Measurements from ENCODE around the gene PSMD12.
A peak's percentile ranks its signal among the peaks of the same experiment; 100 is the strongest.
"Not testable (repeated sequence)": the region's sequence is repeated elsewhere in the genome, so short reads cannot be mapped to it uniquely, and the experiment has no call there.

The PSMD12 gene

DNA sequence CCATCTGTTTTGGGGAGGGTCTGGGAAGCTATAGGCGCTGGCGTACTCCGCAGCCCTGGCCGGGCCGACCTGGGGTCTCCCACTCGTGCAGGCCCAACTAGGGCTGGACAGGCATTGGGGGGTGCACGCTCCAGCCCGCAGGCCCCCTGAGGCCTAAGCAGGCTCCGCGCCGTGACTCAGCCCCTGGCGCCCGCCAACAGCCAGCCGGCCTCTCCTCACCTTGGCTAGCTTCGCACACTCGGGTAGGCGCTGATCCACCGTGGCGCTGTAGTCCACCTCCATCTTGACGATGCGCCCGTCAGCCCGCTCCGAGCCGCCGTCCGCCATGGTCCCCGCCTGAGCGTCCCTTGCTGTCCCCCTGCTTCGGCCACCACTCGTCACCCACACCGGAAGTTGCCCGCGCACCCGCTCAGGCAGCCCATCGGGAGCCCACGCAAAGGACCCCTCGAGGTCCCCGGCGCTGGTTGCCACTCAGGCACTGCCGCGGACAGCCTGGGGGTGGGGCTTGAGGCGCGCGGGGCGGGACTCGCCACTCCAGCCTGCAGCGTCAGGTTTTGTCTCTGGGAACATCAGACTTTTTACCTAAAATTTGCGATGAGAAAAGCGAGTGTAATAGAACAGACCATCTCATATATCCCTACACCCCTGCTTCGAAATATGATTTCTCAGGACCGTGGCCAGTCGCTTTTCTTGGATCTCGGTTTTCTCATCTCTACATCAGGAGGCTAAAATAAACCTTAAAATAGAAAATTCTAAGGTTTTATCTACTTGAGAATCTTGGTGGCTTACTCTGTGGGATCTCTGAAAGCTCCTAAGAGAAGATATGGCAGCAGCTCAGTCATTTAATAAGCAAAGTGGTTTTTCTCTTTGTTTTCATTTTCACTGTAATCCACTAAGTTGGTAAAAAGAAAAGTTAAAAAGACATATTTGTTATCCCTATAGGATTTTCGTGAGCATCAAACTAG, at the start of gene PSMD12:
Gene PSMD12 (minus strand): TSS at position 385 of the 965 bp plus-strand sequence. CDS start 58 bp downstream, at position 327.
- DNase-seq (ENCODE audit: low read depth) = peak; percentile 93

DNA sequence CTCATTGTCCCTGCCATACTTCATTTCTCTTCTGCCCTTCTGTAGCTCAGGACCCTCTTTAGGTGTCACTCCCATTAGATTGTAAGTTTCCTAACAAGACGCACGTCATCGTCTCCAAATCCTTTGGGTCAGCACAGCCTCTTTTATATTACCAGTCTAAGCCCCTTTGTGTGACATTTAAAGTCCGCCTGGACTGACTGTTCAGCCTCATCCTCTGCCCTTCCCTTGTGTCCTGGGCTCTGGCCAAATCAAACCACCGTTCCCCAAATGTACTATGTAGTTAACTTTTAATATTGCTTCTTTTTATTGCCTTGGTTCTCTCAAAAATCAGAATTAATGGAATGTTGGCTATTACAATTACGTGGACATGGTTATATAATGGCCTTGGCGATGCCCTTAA, 48.9 kb upstream of the PSMD12 start:
- DNase-seq (ENCODE audit: low read depth) = no peak

DNA sequence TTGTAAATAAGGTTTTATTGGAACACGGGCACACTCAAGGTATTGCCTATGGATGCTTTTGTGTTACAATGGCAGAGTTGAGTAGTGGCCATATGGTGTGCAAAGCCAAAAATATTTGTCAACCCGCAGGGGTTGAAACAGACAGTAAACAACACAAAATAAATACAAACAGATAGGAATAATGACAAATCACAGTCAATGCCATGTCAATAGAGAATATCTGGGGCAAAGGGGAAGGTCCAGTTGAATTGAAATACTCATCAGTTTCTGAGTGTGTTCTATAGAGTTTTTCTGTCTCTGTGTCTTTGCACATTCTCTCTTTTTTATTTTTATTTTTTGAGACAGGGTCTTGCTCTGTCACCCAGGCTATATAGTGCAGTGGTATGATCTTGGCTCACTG, 48.2 kb upstream of the PSMD12 start:
- no peak for DNase-seq (ENCODE audit: low read depth)

DNA sequence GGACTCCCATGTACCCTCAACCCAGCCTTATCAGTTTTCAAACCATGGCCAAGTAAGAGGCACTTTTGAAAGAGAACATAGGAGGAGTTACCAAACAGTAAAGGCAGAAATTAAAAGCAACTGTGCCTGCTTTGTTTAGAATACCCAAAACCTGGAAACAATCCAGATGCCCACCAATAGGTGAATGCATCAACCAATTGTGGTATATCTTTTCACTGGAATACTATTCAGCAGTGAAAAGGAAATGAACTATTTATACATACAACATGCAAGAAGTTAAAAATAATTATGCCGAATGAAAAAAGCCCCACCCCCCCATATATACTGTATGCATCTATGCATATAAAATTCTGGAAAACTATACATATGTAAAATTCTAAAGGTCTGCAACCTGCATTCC, 47.8 kb upstream of the PSMD12 start:
- no peak for DNase-seq (ENCODE audit: low read depth)

DNA sequence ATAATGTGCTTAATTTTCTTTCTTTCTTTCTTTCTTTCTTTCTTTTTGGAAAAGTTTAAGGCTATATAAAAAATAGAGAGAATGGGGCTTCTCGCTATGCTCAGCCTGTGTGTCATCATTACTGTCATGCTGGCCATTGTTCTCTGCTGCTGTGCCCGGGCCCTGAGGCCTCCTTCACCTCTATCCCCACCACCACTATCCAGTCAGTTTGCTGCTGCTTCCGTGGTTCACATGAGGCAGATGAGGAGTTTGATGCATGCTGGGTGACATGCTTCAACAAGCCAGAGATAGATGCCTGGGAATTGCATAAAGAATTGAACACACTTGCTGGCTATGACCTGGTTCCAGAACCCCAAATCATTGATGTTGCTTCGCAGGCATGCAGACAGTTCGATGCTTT, 47.0 kb upstream of the PSMD12 start:
- no peak for DNase-seq (ENCODE audit: low read depth)

DNA sequence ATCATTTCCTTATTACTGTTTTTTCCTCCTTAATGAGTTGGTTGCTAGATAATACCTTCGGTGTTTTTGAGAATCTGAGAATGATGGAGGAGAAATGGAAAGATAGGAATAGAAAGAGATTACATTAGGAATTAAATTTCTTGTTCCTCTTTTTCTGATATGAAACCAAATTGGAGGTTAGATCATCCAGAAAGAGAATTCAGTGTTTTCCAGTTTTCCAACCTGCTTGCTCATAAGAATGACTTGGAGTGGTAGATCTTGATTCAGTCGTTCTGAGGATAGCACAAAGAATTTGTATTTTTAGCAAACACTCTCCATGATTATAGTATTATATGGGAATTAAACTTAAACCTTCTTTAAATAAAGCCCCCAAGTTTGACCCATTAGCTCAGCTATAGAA, 46.6 kb upstream of the PSMD12 start:
- no peak for DNase-seq (ENCODE audit: low read depth)

DNA sequence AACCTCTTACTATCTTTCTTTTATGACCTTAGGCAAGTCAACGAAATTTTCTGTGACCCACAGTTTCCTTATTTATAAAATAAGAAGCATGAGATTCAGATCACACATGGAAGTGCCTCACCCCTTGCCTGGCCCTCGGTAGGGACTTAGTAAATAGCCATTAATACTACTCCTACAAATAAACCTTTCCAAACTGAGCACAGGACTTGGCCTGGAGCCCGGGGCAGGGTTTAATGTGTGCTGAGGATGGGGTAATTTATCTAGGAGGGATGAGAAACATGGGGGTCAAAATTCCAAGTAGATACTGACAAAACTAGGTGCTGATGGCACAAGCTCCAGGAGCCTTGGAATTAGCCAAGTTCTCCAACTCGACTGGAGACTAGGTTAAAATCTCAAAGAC, 45.7 kb upstream of the PSMD12 start:
- no peak for DNase-seq (ENCODE audit: low read depth)

DNA sequence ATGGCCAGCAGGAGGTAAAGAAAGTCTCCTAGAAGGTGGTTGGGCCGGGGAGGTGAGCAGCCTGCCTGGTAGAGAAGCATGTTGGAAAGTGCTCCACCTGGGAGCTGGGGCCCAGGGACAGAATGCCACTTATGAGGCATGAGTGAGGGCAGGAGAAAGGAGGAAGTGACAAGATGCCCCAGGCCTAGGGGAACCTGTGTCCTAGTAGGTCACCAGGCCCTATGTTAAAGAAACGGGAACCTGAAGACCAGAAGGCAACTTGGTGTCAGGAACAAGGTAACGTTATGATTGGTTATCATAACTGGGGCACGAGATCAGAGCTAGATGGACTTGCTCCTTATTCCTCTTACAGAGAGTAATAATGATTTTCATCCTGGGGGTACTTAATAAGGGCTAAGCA, 45.0 kb upstream of the PSMD12 start:
- no peak for DNase-seq (ENCODE audit: low read depth)

DNA sequence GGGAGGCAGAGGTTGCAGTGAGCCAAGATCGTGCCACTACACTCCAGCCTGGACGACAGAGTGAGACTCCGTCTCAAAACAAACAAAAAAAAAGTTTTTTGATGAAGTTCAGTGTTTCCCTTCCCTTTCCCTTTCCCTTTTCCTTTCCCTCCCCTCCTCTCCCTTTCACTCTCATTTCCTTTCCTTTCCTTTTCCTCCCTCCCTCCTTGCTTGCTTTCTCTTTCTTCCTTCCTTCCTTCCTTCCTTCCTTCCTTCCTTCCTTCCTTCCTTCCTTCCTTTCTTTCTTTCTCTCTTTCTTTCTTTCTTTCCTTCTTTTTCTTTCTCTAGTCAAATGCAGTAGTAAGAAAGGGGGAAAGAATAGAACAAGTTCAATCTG, 42.1 kb upstream of the PSMD12 start:
- DNase-seq (ENCODE audit: low read depth) = not testable (repeated sequence)

DNA sequence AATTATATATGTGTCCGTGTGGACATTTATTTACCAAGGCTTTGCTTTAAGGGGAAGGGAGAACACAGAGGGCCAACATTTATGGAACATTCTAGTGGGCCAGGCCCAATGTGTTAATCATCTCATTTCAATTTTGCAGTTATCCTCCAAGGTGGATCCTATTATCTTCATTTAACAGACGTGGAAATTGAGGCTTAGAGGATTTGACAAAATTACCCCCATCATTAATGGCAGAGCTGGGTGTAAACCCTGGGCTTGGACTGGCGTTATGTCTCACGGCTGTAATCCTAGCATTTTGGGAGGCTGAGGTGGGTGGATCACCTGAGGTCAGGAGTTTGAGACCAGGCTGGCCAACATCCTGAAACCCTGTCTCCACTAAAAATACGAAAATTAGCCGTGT, 37.1 kb upstream of the PSMD12 start:
- DNase-seq (ENCODE audit: low read depth) = no peak

DNA sequence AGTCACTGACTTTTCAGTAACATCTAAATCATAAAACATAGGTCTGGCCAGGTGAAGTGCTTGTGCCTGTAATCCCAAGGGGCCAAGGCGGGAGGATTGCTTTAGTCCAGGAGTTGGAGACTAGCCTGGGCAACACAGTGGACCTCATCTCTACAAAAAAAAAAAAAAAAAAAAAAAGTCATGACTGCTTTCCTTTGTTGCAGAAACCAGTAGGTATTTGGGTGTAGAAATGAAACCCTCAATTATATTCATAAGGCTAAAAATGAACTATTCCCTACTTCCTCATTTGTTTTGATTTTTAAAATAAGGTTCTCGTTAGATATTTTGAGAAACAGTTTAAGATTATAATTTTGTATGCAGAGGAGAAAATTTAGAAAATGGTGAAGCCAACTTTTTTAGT, 36.7 kb upstream of the PSMD12 start:
- no peak for DNase-seq (ENCODE audit: low read depth)

DNA sequence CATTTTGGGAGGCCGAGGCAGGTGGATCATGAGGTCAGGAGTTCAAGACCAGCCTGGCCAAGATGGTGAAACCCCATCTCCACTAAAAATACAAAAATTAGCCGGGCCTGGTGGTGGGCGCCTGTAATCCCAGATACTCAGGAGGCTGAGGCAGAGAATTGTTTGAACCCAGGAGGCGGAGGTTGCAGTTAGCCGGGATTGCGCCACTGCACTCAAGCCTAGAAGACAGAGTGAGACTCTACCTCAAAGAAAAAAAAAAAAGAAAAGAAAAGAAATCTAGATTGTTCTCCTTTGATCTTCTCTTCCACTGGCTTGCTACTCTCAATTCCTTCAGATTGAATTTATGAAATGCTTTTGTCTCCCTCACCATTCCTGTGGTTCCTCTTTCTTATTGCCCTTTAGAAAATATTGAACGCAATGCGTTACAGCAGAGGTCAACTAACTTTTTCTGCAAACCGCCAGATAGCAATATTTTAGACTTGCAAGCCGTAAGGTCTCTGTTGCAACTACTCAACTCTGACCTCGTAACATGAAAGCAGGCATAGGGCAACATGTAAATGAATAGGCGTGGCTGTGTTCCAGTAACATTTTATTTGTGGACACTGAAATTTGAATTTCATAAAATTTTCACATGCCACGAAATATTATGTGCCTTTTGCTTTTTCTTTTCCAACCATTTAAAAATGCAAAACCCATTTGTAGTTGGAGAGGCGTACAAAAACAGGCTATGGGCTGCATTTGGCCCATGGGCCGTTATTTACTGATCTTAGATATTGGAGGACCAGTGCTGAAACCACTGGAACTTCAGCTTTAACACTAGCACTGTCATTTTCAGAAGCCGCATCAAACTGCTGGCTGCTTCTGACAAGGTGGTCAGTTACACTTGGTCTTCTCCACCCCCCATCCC, 35.5 kb upstream of the PSMD12 start:
- DNase-seq (ENCODE audit: low read depth) = no peak

DNA sequence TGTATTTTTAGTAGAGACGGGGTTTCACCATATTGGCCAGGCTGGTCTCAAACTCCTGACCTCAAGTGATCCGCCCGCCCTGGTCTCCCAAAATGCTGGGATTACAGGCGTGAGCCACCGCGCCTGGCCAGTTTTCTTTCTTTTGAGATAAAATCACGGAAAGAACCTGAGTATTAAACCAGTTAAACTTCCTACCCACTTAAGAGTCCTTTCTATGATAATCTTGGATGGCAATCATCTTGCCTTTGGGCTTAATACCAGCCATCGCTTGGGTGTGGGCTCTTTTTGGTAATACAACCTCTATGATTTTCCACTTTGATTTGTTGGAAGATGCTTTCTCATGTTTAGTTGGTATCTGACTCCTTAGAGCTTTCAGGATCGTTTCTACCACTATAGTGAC, 34.7 kb upstream of the PSMD12 start:
- DNase-seq (ENCODE audit: low read depth) = no peak

DNA sequence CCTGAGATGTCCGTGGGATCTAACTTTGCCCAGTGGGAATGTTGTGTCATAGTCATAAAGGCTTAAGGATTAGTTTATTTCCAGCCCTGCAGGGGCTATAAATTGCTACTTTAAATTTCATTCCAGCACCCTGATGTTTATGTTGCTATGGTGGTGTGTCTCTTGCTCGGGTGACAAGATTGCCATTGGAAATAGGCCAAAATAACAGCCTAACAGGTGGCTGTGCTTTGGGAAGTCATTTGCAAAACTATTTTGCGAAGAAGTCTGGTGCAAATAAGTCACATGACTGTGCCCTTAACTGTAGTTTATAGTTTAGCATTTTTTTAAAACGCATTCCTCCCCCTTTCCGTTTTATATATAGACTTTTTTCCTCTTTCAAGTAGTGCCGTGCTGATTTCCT, 33.8 kb upstream of the PSMD12 start:
- no peak for DNase-seq (ENCODE audit: low read depth)

DNA sequence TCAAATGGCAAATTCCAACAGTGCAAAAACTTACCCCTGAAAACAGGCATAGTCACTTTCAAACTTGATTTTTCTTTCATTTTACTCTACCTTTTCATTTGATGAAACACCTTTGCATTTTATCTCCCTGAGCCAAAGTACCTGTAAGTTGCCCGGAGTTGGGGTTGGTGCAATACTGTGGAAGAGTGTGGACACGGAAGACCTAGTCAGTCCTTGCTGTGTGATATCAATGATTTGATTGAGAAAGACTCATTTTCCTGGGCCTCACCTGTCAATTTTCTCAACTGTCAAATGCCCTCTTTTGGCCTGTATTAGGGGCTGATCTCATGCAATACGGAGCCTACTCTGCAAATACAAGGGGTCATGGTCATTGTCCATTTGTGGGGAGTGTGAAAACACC, 33.3 kb upstream of the PSMD12 start:
- no peak for DNase-seq (ENCODE audit: low read depth)

DNA sequence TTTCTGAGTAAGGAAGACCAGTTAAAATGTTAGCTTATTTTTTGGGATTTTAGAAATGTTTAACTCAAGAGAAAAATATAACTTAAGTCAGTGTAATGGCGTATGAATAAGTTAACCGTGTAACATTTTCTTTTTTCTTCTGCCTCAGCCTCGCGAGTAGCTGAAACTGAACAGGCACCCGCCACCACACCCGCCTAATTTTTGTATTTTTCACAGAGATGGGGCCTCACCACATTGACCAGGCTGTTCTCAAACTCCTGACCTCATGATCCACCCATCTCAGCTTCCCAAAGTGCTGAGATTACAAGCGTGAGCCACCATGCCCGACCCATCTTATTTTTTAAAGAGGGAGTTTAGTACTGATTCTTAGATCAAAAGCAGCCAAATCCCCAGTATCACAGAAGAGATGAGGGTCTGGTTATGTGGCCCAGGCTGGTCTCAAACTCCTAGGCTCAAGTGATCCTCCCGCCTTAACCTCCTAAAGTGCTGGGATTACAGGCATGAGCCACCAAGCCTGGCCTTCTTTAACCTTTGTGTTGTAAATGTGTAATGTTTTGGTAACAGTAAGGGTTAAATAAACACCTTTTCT, 27.5 kb upstream of the PSMD12 start:
- no peak for DNase-seq (ENCODE audit: low read depth)

DNA sequence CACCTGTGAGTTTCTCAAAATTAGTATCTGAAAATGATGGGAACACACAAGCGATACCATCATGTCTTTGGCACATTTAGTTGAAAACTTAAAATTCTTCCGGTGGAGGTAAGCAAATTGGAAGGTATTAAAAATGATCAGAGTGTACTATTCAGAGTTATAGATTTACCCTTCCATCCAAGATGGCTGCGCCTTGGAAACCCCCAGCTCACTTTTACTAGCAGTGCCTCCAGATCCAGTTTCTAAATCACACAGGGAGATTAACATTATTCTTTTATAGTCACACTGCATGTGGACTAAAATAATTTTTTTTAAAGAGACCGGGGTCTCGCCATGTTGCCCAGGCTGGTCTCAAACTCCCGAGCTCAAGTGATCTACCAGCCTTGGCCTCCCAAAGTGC, 25.7 kb upstream of the PSMD12 start:
- DNase-seq (ENCODE audit: low read depth) = no peak

DNA sequence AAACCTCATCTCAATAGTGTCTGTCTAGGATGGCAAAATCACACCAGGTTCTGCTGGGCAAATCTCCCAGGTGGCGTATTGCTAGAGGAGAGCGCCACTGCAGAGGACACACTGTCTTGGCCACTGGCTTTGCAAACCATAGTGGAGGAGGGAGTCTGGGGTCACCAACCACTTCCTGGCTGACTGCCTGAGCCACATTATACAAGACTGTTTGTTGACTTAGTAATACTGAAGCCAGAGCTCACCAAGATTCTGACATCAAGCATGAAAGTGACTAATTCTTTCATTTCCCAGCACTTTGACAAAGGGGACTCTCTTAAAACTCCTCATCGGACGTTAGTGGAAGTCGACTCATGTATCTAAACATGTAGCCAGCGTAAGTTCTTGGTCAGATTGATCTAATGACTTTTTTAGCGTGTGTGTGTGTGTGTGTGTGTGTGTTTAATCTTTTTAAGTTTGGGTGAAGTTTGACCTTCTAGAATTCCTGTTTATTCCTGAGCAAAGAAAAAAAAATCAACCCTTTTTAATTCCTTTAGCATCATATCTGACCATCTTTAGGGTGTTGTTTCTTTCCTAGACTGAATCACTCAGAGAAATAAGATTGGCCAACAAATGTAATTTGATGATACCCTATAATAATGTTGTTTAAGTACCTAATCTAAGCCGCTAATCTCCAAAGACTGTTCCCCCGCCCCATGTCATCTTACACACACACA, 24.4 kb upstream of the PSMD12 start:
- no peak for DNase-seq (ENCODE audit: low read depth)

DNA sequence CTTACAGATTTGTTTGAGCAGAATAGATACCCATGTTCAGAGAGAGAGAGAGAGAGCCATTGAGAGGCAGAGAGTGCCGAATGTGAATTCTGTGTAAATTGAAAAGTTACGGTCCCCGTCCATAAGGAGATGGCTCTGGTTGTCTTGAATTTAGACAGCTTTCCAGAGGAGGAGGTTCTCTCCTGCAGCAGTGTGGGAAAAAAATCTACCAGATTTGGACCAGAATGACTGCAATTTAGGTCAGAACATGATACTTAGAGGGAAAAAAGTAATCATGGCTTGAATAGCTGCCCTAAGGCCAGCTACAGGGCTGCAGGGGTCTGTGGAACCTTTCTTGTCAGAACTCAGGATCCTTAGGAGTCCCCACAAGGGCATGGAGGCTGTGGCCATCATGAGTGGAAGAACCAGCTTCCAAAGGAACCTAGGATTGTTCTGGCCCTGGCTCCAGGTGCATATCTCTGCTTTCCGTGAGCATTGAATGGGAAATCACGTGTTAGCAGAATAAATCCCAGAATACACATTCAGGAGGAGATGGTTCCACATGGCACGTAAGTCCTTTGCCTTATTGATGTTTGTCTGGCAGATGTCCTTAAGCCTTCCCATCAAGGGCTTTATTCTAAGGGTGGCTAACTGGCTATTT, 23.7 kb upstream of the PSMD12 start:
- DNase-seq (ENCODE audit: low read depth) = no peak

DNA sequence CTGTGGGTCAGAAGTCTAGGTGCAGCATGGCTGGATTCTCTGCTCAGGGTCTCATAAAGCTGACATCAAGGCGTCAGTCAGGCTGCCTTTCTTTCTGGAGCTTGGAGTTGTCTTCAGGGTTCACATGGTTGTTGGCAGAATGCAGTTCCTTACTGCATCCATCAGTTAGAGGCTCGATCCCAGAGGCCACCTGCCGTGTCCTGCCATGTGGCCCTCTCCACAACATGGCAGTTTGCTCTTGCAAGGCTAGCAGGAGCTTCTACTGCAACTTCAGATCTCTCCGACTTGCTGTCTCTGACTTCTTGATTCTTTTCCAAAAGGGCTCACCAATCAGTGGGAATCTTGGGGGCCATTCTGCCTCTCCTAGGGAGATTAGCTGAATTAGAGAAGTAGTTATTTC, 22.6 kb upstream of the PSMD12 start:
- DNase-seq (ENCODE audit: low read depth) = no peak

DNA sequence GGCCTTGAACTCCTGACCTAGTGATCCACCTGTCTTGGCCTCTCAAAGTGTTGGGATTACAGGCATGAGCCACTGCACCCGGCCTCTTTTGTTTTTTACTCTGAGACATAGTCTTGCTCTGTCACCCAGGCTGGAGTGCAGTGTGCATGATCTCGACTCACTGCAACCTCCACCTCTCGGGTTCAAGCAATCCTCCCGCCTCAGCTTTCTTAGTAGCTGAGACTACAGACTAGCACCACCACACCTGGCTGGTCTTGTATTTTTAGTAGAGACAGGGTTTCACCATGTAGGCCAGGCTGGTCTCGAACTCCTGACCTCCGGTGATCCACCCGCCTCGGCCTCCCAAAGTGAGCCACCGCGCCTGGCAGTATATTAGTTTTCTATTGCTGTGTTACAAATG, 22.2 kb upstream of the PSMD12 start:
- not testable (repeated sequence) for DNase-seq (ENCODE audit: low read depth)

Measured in activated T-cell treated with anti-CD3 and anti-CD28 coated beads for 1 hour (primary cell).